Inflammatory macrophage treated with lipopolysaccharide for 1 hour (primary cell): ENCODE measurements around the gene RIT2.
"Not testable (repeated sequence)": the region's sequence is repeated elsewhere in the genome, so short reads cannot be mapped to it uniquely, and the experiment has no call there.

ENCODE experiments used
- DNase-seq, 2 donors: peaks; one replicate each; pipeline ENCODE4 v3.0.0-alpha.2; 2020 to 2022

Gene RIT2

GRCh38 chr18:42821492-42821891, 294.0 kb downstream of the RIT2 start:
- DNase-seq, result no peak

GRCh38 chr18:42814618-42815017, 300.9 kb downstream of the RIT2 start:
- DNase-seq, result no peak

- no peak for DNase-seq
These were observed 301.3 kb downstream of the RIT2 start for GRCh38 chr18:42814184-42814583.

GRCh38 chr18:42813570-42813969, 301.9 kb downstream of the RIT2 start:
- no peak for DNase-seq

GRCh38 chr18:42807887-42808286, 307.6 kb downstream of the RIT2 start:
- DNase-seq, result no peak

GRCh38 chr18:42801706-42802105, 313.8 kb downstream of the RIT2 start:
- no peak for DNase-seq

- no peak for DNase-seq
These were observed 316.8 kb downstream of the RIT2 start for GRCh38 chr18:42798606-42799170.

- not testable (repeated sequence) for DNase-seq
These were observed 320.2 kb downstream of the RIT2 start for GRCh38 chr18:42795213-42795789.

GRCh38 chr18:42792731-42793130, 322.8 kb downstream of the RIT2 start:
- no peak for DNase-seq

GRCh38 chr18:42784632-42785031, 330.9 kb downstream of the RIT2 start:
- no peak for DNase-seq

- DNase-seq, result no peak
These were observed 332.6 kb downstream of the RIT2 start for GRCh38 chr18:42782929-42783328.

GRCh38 chr18:42781298-42781815, 334.1 kb downstream of the RIT2 start:
- DNase-seq, result no peak

GRCh38 chr18:42780171-42780570, 335.3 kb downstream of the RIT2 start:
- no peak for DNase-seq

GRCh38 chr18:42778445-42779042, 336.9 kb downstream of the RIT2 start:
- no peak for DNase-seq

GRCh38 chr18:42778024-42778423, 337.5 kb downstream of the RIT2 start:
- DNase-seq, result no peak

- DNase-seq, result no peak
These were observed 341.6 kb downstream of the RIT2 start for GRCh38 chr18:42773870-42774269.

- no peak for DNase-seq
These were observed 343.5 kb downstream of the RIT2 start for GRCh38 chr18:42771936-42772335.

GRCh38 chr18:42765302-42765701, 350.2 kb downstream of the RIT2 start:
- no peak for DNase-seq

- no peak for DNase-seq
These were observed 355.2 kb downstream of the RIT2 start for GRCh38 chr18:42760290-42760689.

- DNase-seq, result no peak
These were observed 356.6 kb downstream of the RIT2 start for GRCh38 chr18:42758852-42759251.

GRCh38 chr18:42756214-42756613, 359.3 kb downstream of the RIT2 start:
- DNase-seq, result no peak

GRCh38 chr18:42752916-42753315, 362.6 kb downstream of the RIT2 start:
- no peak for DNase-seq

- DNase-seq, result no peak
These were observed 368.7 kb downstream of the RIT2 start for GRCh38 chr18:42746794-42747193.

GRCh38 chr18:42745931-42746330, 369.6 kb downstream of the RIT2 start:
- DNase-seq, result no peak

- no peak for DNase-seq
These were observed 370.3 kb downstream of the RIT2 start for GRCh38 chr18:42745171-42745570.
